Activated CD8-positive, alpha-beta memory T cell treated with anti-CD3 and anti-CD28 coated beads for 48 hours (primary cell): ENCODE measurements around the gene MYORG.

Experiments
- DNase-seq, 3 experiments: peaks; one replicate each; pipeline ENCODE4 v3.0.0-alpha.2; 2020; ENCODE audit warnings: low read depth in 2 of 3, low spot score in 2 of 3

Gene MYORG

GRCh38 chr9:34376596-34377403, at the start of gene MYORG:
Gene MYORG, minus strand, starts transcription at chr9:34376898. Its CDS starts 3,955 bp downstream, at chr9:34372943.
- DNase-seq = peak; percentile 85 to 96 (median 86)

- no peak for DNase-seq
These were observed 43.2 kb upstream of the MYORG start for GRCh38 chr9:34419716-34420504.

DNA sequence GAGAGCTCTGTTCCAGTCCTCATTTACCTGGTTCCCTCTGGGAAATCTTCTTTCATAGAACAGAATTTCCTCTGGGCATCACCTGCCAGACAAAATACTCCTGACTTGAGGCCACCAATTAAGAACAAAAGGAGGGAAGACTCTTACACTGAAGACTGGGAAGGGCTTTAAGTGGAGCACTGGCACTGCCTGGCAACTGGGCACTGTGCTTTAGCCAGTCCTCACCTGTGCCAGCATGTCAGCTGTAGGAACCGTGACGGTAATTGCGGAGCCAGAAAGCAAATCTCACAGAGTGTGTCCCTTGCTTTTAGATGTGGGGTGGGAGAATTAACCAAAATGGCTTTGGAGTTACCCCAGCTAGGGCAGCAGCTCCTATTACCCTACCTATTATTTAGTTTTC, 41.0 kb upstream of the MYORG start:
- no peak for DNase-seq

- DNase-seq = no peak
These were observed 36.6 kb upstream of the MYORG start for GRCh38 chr9:34413231-34413852.

DNA sequence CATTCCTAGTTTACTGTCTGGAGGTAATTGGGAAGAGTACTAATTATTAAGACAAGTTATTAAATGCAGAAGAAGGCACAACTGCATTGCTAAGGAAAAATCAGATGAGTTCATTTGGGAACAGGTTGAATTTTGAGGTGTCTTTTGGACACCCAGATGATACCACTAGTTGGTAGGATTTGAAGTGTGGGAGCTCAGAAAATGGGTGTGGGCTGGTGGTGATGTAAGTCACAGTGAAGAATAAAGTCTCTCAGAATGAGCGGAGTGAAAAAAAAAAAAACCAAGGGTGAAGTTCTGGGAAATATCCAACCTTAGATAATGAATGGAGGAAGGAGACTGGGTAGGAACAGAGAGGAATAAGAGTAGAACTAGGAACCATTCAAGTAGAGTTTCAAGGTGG, 35.6 kb upstream of the MYORG start:
- no peak for DNase-seq

DNA sequence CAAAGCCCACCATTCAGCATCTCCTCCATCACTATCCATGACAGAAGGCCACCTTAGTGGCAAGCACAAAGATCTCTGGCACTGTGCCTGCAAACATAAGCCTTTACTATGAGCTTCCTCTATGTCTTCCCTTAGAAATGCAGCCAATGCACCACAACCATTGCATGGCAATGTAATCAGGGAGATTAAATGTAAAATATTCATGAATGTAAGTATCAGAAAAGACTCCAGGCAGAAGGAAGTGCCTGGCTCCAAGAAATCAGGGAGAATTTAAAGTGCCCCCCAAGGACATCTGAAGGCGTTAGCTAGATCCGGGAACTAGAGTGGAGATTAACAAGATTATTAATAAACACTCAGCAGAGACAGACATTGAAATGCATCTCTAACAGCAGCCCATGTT, 32.5 kb upstream of the MYORG start:
- no peak for DNase-seq

- DNase-seq = no peak
These were observed 31.5 kb upstream of the MYORG start for GRCh38 chr9:34408173-34408572.

DNA sequence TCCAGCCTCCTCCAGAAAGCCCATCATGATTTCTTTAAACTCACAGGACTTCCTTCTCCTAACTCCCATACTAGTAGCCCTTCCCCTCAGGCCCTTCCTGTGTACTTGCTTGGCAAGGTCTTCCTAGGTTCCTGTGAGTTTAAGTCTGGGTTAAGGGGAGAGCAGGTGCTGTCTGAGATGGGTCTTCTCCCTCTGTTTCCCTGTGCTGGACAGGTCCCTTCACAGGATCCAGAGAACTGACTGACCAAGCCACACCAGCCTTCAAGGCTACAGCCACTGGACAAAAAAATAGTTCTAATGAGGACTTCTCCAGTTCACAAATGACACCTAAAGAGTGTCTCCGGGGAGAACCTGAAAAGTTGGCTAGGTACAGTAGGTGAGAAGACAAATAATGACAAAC, 29.5 kb upstream of the MYORG start:
- no peak for DNase-seq

DNA sequence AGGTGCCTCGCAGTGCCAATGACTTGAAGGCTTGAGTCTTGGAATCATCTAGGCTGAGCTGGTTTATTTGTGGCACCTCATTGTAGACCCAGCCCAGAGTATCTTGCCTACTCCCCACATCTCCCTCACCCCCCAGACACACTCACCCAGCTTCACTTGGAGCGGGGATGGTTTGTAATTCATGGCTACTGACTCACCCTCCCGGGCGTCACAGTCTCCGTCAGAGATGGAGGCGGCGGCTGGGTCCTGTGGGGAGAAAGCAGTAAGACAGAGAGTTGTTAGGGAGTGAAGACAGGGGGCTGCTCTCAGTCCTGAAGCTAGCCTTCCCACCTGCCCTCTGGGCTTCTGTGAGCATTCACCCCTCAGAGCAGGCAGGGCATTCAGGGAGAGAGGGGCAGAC, 29.0 kb upstream of the MYORG start:
- no peak for DNase-seq

DNA sequence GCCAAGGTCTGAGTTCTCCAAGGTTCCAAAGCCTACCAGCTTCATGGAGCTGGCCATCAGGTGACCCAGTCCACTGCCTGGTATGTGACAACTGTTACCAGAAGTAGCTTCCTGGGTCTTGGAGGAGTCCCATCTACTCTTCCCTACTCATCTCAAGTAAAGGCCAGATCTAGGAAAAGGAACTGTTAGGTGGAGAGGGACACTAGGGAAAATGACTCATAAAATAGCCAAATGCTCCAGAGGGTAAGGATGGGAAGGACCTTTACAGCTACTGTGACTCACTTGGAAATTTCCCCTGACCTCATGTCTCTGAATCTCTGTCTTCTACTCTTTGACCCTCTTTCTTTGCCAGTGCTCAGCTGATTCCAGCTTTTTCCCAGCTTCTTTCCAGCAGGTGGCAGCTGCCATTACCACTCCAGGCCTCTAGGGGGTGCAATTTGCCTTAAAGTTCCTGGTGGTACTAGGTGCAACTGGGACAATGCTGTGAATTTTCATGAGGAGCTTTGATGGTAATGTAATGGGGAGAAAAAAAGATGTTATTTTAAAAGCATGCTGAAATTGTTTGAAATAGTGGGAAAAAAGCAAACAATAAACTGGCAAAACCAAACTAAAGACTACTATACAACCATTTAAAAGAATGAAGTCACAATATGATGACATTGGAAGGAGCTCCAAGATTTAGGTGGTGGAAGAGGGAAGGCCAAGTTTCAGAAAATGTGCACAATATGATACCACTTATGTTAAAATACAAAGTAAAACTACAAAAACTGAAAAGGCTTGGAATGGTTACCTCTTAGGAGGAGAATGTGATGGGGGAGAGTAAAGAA, 27.1 kb upstream of the MYORG start:
- DNase-seq = peak in 1 of 3 experiments; percentile 29

DNA sequence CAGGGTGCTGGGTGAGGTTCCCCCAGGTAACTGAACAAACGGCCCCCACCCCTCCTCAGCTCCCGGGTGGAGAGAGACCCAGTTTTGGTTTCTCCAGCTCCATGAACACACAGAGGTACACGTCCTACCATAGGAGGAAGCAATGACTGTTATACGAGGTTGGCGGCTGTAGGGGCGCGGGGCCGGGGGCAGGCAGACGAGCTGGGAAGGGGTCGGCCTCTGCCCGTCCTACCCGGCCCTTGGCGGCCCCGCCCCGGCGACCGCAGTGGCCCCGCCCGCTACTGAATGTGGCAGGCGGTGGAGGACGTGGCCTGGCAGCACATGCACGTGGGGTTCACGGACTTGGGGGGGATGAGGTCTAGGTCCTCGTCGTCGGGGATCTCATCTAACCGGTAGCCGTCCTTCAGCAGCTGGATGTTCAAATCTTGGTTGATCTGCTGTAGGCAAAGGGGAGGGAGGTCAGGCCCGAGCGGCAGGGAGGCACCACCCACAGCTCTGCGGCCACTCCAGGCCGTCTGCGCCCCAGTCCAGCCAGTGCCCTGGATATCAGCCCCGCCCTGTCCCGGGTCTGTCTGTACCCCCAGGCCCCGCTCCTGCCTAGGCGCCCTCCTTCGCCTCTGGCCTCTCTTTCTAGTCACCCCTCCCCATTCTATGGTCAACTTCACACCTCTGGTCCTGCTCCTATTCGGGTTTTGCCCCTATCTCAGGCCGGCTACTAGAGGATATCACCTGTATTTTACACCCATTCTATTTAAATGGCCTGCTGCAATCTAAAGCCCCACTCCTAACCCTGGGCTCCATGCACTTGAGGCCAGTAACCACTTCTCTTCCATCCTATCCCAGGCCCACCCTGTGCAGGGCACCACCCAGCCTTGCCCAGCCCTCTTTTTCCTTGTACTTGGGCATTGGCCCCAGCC, 24.2 kb upstream of the MYORG start:
- no peak for DNase-seq

GRCh38 chr9:34400275-34400674, 23.6 kb upstream of the MYORG start:
- DNase-seq = no peak

- DNase-seq = no peak
These were observed 23.0 kb upstream of the MYORG start for GRCh38 chr9:34399729-34400128.

- DNase-seq = no peak
These were observed 22.2 kb upstream of the MYORG start for GRCh38 chr9:34398875-34399274.

GRCh38 chr9:34396276-34397214, 19.8 kb upstream of the MYORG start:
- no peak for DNase-seq

- no peak for DNase-seq
These were observed 15.8 kb upstream of the MYORG start for GRCh38 chr9:34392511-34392910.

DNA sequence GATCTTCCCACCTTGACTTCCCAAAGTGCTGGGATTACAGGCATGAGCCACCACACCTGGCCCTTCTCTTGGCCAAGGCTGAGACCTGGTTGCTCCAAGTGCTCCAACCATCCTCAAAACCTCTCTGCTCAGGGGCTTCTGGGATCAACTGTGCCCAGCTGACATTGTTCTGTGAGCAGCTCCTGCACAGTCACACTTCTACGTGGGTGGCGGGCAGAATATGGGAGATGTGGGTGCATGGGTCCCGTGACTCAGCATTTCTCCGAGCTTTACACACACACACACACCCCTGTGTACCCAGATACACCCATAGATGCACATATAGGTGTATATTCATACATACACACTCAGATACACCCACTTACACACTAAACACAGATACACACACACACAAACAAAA, 10.5 kb upstream of the MYORG start:
- no peak for DNase-seq

- DNase-seq = no peak
These were observed 10.0 kb upstream of the MYORG start for GRCh38 chr9:34386656-34387055.
